Pons (tissue), 1 donor: ENCODE data around the gene CRAT.
"Not testable (repeated sequence)": the region's sequence is repeated elsewhere in the genome, so short reads cannot be mapped to it uniquely, and the experiment has no call there.

ENCODE experiments used
- DNase-seq: peaks from one replicate; pipeline ENCODE4 v3.0.0-alpha.2; 2016; ENCODE audit warnings: low spot score

The CRAT gene

DNA sequence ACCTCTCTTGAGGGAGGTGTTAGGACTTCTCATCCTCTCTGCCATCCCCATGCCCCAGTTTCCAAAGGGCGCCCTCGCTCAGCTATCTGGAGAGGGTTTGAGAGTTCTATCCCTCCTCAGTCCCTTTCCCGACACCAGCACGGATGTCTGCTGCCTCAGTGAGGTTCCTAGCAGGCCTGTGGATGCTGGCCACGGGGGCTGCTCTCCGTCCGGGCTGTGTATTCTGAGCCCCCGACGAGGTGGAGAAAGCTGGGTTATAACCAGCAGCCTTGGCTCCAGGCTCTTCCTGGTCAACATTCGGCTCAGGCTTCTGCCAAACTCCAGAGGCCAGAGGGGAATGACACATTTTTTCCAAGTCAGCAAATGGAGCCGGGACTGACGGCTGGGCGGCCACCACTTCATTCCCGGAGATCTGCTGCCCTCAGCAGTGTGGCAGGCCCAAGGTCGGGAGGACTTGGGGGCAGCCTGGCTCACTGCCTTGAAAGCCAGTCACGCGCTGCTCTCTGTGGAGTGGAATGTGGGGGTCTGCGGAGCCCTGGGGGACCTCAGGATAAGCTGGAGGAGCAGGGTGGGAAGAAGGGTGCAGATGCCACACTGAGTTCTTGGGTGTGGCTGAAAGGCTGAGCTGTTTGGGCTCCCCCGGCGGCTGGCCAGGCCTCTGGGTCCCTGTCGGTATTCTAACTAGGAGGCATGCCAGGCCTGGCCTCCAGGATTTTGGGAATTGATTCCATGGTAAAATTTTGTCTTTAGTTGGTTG is 28.1 kb upstream of the CRAT start:
- DNase-seq, result no peak

GRCh38 chr9:129138144-129138462 is 27.5 kb upstream of the CRAT start:
- DNase-seq, result no peak

- no peak for DNase-seq
Observed at GRCh38 chr9:129137292-129138143, 26.9 kb upstream of the CRAT start.

DNA sequence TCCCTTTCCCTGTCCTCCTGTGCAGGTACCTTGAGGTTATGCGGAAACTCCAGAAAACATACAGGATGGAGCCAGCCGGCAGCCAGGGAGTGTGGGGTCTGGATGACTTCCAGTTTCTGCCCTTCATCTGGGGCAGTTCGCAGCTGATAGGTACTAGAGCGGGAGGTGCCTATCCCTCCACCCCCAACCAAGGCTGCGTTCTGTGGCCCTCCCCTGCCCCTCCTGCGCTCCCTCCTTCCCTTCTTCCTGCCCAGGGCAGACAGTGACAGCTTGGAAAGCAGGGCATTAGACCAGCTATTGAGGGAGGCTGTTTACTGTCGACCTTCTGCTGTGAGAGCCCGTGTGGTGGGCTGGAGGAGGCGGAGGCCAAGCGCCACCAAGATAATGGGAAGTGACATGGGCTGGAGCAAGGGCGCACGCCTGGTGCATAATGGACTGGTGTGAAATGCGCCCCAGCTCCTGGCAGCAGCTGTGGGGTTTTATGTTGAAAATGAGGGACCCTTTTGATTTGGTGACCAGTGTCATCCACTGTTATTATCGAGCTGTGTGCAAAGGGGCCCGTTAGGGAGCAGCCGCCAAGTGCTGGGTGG is 25.9 kb upstream of the CRAT start:
- no peak for DNase-seq

DNA sequence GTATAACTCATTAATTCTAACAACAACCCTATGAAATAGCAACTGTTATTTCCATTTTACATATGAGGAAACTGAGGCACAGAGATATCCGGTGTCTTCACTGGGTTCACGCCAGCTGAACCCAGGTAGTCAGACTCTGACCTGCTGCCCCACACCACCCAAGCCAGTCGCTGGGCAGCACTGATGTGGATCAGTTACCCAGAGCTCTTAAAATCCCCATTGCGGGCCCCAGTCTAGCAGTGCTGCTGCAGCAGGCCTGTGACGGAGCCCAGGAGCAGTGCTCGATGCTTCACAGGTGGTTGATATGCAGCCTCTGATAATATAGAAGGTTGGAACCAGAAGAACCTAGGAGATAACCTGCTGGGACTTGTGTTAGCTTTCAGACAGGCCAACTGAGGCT is 24.9 kb upstream of the CRAT start:
- no peak for DNase-seq

GRCh38 chr9:129133082-129133481 is 22.5 kb upstream of the CRAT start:
- no peak for DNase-seq

- peak; percentile 42 for DNase-seq
Observed at GRCh38 chr9:129131300-129132145, 20.9 kb upstream of the CRAT start.

DNA sequence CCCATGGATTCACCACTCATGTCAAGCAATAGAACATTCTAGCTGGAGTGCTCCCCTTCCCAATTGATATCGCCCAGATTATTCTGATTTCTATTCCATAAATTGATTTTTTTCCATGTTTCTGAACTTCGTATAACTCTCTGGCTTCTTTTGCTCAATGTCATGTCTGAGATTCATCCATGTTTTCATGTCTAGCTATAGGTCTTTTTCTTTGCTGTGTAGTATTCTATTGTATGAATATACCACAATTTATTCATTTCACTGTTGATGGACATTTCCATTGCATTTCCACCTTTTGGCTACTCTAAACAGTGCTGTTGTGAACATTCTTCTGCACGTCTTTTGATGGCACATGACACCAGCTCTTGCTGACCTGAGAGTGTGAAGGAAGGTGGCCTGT is 20.2 kb upstream of the CRAT start:
- no peak for DNase-seq

GRCh38 chr9:129130271-129130670 is 19.7 kb upstream of the CRAT start:
- DNase-seq, result not testable (repeated sequence)

GRCh38 chr9:129128689-129129088 is 18.1 kb upstream of the CRAT start:
- no peak for DNase-seq

DNA sequence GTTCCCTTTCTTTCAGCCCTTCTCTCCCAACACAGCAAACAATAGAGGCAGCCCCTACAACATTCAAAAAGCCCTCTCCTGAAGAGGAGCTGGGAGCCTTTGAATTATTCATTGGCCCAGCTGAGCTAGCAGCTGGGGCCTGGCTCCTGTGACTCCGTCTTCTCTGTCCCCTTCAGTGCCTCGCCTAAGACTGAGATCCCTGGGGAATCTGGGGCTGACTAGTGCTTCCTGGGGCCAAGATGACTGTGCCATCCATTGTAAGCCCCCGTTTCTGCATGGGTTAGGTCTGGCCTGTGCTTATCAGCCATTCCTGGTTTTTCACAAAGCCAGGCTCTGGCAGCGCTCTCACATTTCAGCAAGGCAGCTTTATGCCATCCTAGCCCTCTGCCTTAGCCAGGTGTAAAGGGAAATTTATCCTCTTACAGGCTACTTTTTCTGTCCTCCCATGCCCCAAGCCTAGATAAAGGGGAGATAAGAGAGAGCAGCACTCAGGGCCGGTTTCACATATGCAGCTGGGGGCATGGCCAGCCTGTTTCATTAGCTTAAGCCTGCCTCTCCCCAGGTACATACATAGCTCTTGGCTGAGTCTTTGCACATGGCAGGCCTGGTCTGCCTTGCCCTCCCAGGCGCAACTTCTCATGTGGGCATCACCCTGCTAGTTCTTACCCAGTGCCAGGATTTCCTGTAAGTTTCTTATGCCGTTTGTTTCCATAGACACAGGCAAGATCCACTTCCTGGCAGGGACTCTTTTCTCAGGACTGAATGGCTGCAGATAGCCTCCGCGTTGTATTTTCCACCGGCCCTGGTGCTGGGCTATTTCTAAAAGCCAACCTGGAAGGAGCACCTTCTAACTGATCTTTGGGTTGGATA is 16.4 kb upstream of the CRAT start:
- DNase-seq, result peak; percentile 79

DNA sequence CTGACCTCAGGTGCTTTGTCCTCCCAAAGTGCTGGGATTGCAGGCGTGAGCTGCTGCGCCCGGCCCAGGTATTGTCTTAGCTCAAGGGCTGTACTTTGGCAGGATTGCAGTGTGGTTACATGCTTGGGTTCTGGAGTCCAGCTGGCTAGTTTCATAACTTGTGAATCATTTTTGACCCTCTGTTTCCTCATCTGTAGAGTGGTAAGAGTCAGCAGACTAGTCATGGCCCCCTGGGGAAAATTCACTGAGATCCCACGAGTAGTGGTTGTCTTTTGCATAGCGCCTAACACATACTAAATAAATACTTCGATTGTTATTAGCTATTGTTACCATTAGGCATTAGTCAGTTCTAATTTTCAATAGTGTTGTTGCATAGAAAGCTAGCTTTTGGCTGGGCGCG is 14.9 kb upstream of the CRAT start:
- DNase-seq, result no peak

DNA sequence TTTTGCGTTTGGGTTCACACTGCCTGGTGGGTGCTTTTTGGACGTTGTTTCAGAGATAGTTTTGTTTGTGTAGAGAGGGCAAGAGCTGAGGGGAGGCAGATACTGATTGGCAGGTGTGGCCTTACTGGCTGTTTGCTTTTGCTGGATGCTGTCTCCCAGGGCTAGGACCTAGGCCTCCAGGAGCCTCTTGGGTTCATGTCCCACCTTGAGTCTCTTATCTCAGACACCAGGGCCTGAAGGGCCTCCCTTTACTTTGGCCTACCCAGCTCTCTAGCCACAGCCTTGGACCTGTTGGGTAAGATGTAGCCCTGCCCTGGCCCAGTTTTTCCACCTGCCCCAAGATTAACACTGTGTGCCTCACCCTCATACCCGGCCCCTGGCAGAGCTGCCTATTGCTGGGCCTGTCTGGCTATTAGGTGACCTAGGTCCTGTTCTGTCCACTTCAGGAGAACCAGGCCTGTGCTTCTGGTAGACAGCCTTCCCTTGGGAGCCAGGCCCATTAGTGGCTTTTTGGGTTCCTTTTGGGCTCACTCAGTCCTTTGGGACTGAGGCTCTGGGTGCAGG is 14.0 kb upstream of the CRAT start:
- no peak for DNase-seq

DNA sequence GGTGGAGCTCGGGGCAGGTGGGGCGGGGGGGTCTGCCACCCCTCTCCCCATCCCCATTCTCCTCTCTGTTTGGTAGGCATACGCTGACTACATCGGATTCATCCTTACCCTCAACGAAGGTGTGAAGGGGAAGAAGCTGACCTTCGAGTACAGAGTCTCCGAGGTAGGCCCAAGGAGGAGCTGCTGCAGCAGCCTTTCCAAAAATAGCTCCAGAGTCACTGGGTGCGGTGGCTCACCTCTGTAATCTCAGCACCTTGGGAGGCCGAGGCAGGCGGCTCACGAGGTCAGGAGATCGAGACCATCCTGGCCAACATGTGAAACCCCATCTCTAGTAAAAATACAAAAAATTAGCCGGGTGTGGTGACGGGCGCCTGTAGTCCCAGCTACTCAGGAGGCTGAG is 12.4 kb upstream of the CRAT start:
- not testable (repeated sequence) for DNase-seq

GRCh38 chr9:129122133-129122532 is 11.5 kb upstream of the CRAT start:
- DNase-seq, result no peak

DNA sequence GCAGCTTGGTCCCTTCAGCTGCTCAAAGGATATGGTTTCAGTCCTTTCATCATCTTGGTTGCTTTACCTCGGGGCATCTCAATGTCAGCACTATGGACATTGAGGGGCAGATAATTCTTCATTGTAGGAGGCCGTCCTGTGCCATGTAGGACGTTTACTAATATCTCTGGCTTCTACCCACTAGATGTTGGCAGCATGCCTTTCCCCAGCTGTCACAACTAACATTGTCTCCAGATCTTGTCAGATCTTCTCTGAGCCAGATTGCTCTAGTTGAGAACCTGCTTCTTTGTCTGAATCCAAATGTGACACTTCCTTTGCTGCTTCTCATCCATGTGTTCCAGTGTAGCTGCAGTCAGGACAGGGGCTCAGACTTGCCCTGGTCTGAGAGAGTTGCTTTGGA is 10.9 kb upstream of the CRAT start:
- DNase-seq, result peak; percentile 91

GRCh38 chr9:129118799-129119198 is 8.2 kb upstream of the CRAT start:
- no peak for DNase-seq

DNA sequence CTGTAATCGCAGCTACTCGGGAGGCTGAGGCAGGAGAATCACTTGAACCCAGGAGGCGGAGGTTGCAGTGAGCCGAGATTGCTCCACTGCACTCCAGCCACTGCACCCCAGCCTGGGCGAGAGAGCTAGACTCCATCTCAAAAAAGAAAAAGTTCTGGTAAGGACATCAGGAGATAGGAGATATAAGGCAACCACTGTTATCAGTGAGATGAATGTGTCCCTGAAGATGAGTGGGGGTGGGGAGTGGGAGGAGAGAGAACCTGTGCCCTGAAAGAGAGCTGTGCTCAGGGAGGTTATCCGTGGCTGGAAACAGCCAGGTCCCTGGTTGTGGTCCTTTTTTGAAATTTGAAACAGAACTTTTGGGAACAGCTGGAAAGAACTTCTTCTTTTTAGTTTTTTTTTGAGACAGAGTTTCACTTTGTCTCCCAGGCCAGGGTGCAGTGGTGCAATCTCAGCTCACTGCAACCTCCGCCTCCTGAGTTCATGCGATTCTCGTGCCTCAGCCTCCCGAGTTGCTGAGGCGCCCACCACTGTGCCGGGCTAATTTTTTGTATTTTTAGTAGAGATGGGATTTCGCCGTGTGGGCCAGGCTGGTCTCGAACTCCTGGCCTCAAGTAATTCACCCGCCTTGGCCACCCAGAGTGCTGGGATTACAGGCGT is 3.2 kb upstream of the CRAT start:
- peak; percentile 40 for DNase-seq

GRCh38 chr9:129112526-129112925 is 1.9 kb upstream of the CRAT start:
- DNase-seq, result not testable (repeated sequence)

GRCh38 chr9:129111528-129112151 is 1.0 kb upstream of the CRAT start:
- peak; percentile 28 for DNase-seq
